NCI-H2227 (cell line): Measurements from ENCODE around the gene RFX3.

Source experiments
- DNase-seq: peaks from one replicate; lab custom pipeline; 2025; ENCODE audit not compliant: unreplicated experiment; lab: John Stamatoyannopoulos, UW

RFX3 gene

DNA sequence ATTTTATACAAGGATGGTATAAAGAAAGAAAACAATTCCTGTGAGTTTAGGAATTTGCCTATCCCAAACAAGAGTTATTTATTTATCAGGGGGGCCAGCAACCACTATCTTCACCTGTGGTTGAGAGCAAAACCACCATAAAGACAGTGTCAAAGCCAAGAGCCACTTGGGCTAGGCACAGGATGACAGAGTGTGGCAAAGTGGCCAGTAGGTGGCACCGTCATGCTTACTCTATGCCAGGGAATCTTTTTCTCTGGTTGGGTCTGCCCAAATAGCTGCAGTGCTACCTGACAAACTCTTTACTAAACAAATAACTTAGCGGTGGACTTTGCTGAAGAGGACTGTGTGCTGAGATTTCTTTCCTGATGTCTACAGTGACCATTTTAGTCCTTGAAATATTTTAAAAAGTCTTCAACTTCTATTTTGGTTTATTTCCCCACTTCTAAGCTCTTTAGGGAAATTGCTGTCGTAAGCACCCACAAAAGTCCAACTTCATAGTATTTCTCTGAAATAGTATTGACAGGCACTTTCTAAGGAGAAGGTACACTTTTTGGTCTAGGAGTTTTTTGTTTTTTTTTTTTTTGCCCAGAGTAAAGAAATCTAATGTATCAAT is 285.0 kb downstream of the RFX3 start:
- DNase-seq: peak; percentile 70

DNA sequence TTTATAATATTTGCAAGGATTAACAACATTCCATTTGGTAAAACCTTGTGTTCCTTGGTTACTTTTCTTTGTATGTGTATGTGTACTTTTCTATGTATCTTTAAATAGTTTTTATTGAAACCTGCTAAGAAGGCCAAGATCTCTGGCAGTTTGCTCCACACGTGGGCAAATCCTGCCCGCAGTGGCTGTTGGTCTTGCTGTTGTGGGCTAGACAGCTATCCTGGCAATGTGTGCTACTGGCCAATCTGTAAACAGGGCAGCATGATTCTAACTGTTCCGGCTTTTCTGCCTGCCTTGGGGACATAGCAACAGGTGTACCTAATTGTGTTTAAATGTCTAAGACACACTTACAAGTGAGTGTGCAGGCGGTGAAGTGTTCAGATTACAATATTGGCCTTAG is 286.6 kb downstream of the RFX3 start:
- no peak for DNase-seq

DNA sequence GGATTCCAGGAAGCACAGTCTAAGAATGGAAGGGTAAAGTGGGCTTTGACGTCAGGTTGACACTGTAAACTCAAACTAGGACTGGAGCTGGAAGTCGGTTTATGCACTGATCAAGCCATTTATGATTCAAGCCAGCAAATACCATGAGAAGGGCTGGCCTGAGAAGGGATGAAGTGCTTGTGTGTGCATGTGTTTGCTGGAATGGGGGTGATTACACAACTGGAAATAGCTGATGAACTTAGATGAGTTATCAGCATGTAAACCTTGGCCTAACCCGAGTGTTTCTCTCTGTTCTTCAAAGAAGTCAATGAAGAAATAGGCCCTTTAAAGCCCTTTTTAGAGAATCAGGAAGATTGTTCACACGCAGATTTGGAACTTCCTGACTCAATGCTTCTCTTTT is 287.6 kb downstream of the RFX3 start:
- no peak for DNase-seq

DNA sequence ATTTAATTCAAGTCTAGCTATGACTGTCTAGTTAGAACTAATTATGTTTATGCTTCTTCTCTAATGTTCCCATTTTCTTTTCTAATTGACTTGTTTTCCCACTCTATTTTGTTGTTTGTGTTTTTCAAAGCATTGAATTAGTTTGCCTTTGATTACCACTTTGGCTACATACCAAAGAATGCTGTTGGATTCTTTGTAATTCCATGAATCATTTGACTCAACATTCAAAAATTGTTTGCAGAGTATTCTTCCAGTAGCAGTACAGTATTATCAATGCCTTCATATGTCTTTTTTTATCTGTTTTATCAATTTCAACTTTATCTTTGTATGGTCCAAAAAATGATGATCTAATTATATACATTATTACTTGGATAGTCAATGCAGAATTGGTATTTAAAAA is 288.7 kb downstream of the RFX3 start:
- no peak for DNase-seq

DNA sequence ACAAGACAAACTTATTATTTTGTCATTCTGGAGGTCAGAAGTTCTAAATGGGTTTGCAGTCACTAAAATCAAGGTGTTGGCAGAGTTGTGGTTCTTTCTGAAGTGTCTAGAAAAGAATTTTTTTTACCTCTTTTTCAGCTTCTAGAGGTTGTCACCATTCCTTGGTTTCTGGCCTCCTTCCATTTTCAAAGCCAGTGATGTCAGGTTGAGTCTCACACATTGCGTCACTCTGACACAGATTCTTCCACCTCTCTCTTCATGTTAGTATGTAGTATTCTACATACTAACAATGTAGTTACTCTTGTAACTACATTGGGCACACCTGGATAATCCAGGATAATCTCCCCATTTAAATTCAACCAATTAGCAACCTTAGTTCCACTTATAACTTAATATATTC is 290.3 kb downstream of the RFX3 start:
- no peak for DNase-seq

DNA sequence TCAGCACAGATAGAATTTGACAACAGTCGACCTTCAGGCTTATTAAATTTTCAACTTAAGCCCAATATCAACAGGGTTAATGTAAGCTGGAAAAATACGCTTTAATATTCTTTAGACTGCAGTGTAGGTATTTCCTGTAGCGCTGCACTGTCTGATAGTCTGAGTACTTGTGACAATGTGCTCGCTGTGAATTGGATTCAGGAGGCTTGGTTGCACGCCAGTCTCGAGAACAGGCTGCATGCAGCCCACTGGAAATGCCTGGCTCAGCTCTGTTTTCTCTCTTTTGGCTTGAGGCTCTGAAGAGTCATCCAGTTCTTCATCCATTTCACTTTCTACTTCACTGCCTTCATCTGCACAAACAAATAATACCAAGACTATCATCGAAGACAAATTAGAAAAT is 300.9 kb downstream of the RFX3 start:
- DNase-seq: no peak

DNA sequence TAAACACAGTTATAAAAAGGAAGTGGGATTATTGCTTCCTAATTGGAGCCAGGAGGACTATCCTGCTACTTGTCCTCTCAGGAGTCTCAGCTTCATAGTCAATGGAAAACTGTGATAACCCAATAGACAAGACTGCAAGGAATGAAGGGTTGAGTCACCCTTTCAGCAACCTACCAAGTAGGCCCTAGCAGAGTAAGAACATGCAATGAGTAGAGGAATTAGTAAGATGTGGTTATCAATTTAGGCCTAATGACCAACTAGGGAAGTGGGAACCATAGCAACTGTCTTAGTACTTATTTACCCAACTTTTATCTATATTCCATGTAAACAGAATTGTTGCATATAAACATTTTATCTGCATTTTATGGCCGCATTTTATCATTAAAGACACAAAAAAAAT is 310.1 kb downstream of the RFX3 start:
- DNase-seq: no peak

DNA sequence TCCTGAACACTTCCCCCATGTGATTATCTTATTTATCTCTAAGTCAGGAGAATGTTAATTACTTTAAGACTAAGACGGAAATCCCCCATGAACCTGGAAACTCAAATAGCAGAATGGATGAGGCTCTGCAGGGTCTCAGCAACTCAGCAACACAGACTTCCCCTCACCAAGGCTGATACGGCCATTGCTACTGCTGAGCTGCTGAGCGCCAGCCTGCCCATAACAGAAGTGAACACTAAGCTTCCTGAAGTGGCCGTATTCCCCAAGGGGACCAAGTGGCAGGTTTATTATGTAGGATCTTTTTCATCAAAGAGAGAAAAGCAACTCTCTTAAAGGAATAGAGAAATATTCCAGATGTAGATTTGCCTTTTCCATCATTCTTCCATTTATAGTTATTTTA is 311.1 kb downstream of the RFX3 start:
- DNase-seq: no peak

DNA sequence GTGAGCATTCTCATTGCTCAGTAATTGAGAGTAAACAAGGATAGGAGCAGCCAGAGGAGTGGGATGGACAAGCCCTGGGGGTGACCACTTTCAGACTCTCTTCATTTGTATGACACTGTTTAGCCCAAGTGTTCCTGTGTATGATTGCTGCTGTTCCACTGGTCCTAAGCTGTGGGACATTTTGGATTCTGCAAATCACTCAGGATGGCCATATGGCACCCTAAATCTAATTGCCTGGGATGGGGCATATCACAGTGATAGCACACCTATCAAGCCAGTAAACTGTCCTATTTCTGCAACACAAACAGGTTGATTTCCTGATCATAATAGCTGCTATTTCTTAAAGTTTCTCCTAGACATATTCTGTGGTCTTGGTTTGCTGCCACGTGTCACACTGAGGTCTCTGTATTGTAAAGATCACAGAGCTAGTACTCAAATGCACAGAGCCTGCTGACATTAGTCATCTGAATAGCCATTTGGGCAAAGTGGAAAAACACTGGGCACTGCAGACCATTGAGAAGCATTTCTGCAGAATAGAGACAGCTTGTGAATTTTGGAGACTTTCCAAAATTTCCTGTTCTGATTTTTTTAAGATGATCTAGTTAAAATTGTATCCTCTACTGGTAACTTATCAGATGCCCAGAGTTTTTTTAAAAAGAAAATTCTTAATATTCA is 320.2 kb downstream of the RFX3 start:
- DNase-seq: no peak

DNA sequence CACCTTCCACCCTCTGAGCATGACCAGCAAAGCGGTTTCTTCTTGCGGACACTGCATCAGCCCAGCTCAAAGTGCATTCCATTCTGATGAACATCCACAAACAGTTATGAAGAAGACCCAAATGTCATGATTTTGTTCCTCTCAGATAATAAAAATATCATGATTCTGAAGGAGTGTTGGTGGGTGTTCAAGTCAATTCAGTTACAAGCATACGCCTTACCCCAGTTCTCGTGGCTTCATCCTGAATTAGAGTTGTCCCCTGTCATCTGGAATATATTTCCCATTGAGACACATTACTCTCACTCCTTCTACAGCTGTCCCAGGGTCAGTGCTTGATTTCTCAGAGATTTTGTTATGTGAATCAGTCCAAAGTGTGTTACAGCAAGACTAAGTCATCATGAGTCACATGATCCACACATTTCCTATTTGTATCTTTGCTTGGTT is 325.4 kb downstream of the RFX3 start:
- DNase-seq: no peak

DNA sequence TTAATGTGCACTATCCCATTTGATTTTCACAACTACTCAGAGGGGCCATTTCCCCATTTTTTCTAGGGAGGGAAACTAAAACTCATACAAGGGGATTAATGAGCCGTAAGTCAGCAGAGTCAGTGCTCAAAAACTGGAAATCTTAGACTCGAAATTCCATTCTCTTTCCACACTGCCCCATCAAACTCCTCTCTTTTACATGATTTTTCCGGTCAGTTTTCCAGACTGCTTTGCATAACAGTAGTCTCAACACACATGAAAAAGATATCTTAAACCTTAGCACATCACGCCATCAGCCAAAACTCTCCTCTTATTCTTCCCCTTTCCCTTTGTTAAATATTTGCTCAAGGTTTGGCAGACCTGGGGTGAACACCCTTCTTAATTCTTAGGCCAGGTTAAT is 332.0 kb downstream of the RFX3 start:
- DNase-seq: no peak

DNA sequence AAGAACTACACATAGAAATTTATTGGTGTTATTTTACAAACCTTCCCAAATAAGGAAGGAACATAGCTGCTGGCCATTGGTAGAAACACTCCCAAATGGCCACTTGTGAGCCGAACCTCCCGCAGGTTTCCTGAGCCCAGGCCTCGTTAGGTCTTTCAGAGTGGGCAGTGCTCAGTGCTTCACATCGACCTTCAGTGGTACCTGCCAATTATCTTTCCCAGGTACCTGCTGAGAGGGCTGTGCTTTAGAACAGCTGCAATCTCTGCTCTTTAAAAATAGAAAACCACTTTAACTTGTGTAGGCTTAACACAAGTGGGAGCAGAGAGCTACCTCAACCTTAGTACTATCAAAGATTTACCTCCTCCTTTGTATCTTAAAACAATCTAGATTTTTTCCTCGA is 334.1 kb downstream of the RFX3 start:
- peak; percentile 93 for DNase-seq

DNA sequence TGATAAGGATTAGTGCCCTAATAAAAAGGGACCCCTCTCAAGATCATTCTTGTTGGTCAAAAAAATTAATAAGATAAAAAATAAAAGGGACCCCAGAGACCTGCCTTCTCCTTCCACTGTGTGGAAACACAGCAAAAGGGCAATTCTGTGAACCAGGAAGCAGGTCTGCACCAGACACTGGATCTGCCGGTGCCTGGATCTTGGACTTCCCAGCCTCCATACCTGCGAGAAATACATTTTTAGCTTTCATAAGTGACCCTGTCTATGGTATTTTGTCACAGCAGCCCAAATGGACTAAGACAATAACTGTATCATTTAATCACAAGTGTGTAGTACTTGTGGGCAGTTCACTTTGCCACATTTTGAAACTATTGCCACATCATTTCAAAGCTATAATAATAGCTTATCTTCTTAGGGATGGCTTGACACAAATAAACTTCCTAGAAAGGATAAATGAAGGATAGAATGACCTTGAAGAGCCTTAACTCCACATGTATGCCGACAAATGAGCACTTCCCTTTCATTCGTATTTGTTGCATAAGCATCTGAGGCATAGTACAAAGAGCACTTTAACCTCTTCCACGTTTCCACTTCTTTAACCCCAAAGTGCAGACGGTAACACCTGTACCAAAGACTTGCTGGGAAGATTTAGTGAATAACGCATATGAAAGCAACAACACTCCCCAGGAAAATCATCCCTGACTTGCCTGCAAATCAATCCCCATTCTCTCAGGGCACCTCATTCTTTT is 336.5 kb downstream of the RFX3 start:
- no peak for DNase-seq

DNA sequence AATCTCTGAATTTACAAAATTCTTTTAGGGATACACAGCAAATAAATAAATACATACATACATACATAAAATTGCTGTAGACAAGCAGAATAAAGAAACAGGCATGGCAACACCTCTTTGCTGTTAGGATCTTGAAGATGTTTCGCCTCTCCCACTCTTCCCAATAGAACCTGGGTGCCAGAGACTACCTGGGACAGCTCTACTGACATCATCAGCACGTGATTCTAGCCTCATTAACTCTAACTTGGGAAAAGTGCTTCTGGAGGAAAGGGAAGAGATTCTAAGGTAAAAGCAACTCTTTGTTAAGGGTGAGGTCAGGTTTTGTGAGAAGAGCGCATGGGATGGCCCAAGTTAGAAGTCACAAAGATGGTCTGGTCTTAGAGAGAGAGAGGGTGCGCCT is 339.1 kb downstream of the RFX3 start:
- no peak for DNase-seq

DNA sequence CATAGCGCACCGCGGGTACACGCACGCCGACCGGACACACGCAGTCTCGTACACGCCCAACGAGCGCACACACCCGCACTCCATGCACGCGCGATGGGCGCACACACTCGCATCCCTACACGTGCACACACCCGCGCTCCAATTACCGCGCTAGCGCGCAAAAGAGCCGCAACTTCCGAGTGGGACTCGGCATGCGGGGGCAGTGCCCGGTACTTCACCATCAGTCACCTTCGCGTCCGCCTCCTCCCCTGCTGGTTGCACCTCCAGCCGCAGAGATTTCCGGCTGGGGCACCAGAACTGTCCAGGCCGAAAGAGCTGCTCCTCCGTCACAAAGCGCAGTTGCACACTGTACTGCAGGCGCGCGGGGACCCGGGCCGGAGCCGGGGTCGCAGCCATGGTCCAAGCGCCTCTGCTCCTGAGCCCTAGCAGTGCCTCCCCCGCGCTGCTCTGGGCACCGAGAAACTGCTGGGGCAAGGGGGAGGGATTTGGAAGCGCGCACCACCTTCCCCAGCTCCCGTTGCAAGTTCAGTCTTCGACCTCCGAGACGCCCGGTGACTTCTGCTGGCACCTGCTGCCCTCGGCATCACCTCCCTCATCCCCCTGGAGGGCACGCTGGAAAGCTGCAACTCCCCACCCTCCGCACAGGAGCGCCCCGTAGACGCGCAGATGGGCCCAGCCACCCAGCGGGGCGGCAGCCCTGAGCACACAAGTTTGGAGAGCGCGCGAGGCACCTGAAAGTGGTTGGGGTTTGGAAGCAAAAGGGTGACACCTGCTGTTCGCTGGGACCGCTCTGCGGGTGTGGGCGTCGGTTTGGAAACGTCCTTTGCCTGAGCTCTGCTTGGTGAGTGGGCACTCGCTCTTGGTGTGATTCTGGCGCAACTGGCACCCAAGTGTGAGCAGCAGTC is 344.5 kb downstream of the RFX3 start:
- DNase-seq: peak; percentile 52

DNA sequence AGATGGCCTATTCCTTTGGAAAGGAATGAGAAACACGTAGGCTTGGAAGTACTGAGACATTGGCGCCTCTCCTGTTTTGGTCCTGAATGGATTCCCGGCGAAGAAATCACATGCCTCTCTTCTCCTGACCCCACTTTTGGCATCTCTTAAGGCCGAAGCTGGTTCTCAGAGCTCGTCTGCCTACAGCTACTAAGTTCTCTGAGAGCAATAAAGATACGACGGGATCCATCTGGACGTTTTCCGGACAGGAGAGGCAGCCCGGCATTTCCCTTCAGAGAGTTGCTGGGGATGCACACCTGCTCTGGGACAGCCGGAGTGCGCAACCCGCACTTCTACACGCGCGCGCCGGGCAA is 345.1 kb downstream of the RFX3 start:
- no peak for DNase-seq

DNA sequence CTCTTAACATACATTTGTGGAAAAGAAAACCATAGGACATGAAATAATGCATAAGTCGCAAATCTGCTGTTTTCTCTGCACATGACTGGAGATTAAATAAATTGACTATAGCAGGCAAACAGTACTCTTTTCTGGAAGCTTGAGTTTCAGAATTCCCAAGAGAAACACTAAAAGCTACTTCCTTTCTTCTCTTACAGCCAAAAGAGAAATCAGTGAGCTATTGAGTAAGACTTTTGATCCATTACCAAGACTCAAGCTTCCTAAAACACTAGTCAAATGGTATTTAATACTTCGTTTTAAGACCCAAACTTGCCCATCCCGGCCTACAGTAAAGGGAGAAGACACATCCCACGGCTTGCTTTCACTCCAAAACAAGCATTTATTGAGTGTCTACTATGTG is 346.1 kb downstream of the RFX3 start:
- DNase-seq: no peak

DNA sequence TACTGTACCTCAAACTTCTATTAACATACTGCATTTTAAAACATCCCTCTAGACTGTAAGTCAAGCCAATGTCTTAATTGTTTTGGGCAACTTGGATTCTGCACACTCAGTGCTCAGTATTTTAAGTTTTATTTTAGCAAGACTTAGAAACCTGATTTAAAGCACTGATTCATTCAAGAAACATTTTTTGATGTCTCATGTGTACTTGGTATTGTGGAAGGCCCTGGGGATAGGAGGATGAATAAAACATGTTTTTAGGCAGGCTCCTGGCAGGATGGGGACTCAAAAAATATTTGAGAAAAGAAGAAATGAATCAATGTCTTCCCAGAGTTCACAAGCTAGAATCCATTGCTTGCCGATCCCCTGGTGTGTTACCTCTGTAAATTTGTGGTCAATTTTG is 347.9 kb downstream of the RFX3 start:
- no peak for DNase-seq

DNA sequence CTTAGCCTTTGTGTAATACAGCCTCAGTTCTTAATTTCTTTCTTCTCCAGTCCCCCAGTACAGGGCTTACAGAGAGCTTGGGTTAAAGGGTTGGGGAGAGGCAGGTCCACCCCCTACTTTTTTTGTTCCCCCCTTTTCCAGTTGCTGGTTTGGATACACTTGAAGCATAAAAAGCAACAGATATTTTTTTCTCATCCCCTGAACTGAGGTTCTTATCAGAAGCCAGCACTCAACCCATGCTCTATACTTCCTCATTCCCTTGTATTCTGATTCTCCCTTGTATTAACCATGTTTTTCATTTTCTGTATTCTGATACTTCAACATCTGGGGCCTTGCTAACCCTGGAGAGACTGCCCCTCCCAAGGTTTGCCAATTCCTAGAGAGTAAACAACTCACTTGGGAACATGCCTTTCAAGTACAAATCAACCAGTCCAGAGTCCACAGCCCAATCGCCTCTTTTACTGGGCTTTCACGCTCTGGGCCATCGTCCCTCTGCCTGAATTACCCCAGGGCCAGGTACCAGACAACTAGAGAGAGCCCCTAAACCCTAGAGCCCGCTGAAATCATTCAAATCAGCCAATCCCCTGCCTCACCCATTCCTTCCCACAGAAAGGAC is 348.5 kb downstream of the RFX3 start:
- no peak for DNase-seq

DNA sequence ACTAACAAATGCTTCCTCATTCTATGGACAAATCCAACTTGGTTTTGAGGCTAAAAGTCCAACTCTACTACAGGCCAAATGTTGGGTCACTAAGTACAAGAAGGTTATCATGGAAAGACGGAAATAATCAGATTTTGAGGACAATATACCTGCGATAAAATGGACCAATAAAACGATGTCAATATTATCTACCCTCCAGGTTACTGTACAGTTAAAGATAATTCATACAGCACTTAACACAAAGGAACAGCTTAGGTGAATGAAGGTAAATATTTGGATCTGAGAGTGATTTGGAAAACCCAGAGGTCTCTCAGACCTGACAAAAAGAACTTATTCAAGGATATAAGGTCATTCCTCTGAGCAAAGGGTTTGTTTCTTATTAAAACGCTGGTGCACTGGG is 352.4 kb downstream of the RFX3 start:
- DNase-seq: no peak

DNA sequence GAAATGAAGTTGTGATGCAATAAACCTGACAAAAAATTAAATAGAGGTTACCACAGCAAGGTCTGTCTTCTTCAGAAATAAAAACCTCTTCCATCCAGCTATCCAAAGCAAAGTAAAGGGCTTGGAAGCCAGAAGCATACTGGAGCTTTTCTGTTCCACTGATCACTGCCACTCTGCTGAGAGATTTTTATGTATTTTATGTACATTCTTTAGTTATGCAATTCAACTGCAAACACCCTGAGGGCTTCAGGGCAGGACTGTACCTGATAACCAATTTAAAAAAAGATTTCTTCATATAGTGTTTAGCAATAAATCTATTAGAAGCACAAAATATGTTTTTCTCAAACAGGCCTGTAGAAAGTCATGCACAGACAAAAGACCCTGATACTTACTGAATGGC is 355.0 kb downstream of the RFX3 start:
- no peak for DNase-seq
